Putamen (tissue), 1 donor: ENCODE results near the gene LEPROT.
"Not testable (repeated sequence)": the region's sequence is repeated elsewhere in the genome, so short reads cannot be mapped to it uniquely, and the experiment has no call there.

Experiments used
- DNase-seq: peaks from one replicate; pipeline ENCODE4 v3.0.0-alpha.2; 2016; ENCODE audit warnings: low spot score

Gene LEPROT

DNA sequence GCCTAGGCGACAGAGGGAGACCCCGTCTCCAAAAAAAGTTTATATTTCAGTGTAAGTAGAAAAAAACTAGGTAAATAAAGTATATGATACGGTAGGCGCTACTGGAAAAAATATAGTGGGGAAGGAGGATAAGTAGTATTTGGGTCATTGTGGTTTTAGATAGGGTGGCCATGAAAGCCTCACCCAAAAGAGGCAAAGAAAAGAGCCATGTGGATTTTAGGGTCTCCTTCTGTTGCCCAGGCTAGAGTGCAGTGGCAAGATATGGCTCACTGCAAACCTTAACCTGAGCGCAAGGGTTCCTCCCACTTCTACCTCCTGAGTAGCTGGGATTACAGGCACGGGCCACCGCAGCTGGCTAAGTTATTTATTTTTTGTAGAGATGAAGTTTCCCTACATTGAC is 17.1 kb downstream of the LEPROT start:
- no peak for DNase-seq

GRCh38 chr1:65440322-65440900 is 19.9 kb downstream of the LEPROT start:
- DNase-seq, result no peak

DNA sequence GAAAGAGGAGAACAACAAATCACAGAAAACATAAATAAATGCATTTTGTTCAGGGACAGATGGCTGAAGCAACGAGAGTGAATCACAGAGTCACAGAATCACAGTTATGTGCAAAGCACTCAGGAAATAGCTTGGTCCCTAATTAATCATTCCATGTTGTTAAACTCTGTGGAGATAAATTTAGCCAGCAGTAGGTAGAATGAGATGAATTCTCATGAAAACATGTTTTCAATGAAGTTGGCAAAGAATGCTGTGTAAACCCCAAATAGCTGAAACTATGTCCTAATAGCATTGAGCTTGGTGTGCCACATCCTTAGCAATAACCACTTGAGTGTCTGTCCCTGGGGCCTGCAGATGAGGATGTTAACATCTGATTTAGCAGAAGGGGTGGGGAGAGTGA is 20.4 kb downstream of the LEPROT start:
- DNase-seq, result no peak

DNA sequence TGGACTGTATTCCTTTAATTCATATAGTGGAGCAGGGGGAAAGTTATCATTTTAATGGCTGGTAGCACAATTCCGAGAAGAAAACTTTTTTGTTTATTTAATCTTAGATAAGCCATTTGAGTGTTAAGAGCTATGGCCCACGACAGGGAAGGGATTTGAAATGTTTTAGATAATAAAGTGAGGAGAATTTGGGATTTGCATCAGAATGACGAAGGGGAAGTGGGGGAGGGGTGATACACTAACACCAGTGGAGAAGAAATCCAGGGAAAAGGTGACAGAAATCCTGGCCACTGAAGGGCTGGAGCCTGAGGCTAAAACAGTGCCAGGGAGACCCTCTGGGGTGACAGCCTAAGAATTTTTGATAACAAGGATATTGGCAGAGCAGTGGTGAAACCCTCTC is 21.0 kb downstream of the LEPROT start:
- no peak for DNase-seq

DNA sequence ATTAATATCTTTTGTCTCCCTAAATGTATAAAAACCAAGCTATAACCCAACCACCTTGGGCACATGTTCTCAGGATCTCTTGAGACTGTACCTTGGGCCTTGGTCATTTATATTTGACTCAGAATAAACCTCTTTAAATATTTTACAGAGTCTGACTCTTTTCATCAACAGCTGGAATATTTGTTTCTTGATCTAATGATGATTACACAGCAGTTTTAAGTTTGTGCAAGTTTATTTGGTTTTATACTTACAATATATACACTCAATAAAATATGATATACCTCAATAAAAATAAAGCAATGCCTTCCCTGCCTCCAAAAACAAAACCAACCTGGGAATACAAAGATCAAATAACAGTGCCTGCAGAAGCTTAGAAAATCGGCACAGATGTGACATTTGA is 22.0 kb downstream of the LEPROT start:
- no peak for DNase-seq

DNA sequence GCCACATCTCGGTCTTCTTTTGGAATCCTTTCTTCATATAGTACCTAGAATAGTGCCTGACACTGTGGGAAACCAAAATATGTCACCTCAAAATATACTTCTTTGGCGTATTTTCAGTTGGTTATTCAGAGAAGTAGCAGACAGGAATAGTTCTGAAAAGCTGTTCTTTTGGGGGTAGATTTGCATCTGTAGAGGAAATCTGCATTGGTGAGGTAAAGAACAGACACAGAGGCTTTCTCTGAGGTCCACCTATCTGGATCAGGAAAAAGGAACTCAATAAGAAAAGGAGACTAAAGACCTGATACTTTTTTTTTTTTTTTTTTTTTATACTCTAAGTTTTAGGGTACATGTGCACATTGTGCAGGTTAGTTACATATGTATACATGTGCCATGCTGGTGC is 23.2 kb downstream of the LEPROT start:
- DNase-seq, result no peak

DNA sequence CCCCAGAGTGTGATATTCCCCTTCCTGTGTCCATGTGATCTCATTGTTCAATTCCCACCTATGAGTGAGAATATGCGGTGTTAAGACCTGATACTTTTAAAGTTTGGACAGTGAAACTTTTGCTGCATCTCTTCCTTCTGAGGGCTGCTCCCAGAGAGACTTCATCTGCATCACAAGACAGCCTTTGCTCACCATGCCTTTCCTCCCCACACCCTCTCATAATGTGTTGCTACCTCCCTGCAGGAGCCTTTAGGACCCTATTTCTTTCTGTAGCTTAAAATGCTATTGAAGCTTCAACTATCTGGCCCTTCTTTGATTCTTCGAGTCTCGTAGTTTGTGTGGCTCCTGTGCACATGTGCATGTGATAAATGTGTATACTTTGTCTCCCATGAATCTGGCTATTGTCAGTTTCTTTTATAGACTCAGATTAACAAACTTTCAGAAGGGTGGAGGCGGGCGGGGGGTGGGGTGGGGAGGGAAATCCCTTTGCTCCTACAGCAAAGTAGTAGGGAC is 23.7 kb downstream of the LEPROT start:
- no peak for DNase-seq

DNA sequence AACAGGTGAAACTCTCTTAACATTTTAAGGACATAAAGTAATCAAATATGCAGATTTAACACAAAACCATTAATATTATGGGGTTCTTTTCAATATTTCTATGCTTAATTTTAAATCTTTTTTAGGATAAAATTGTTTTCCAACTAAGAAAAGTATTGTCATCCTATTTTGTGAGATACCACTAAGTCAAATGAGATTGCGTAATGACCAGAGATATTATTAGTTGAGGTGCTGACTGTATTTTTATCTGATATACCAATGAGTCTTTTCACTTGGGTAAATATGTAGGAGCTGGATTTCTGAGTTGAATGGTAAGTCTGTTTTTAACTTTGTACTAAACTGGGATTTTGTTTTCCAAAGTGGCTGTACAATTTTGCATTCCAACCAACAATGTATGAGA is 25.4 kb downstream of the LEPROT start:
- no peak for DNase-seq

GRCh38 chr1:65449214-65449823 is 28.9 kb downstream of the LEPROT start:
- DNase-seq, result no peak

- DNase-seq, result not testable (repeated sequence)
Observed at GRCh38 chr1:65455678-65456077, 35.2 kb downstream of the LEPROT start.

- no peak for DNase-seq
Observed at GRCh38 chr1:65456481-65456880, 36.0 kb downstream of the LEPROT start.

GRCh38 chr1:65457868-65458267 is 37.4 kb downstream of the LEPROT start:
- no peak for DNase-seq

DNA sequence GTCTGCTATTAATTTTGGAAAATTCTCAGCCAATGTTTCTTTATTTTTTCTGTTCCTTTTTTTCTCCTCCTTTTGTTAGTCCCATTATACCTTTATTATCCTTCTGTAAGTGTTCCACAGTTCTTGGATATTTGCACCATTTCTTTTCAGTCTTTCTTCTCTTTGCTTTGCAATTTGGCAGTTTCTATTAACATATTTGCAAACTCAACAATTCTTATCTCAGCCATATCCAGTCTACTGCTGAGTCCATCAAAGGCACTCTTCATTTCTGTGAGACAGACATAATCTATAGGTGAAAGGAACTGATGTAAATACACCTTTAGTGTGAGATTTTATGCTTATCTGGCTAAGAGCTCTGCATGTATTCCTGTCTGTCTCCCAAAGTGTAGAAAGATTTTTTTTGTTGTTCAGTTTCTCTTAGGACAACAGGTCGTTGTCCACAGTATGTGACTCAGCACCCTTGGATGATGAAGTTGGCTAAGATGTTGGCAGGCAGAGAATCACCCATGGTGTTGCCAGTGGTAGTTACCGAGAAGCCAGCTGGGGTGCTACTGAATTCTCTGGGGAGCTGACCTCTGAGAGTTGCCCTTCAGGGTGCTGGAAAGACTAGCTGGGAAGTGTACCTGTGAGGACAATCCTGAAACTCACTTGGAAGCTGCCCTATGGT is 38.4 kb downstream of the LEPROT start:
- DNase-seq, result no peak

- peak; percentile 18 for DNase-seq
Observed at GRCh38 chr1:65459397-65459768, 38.9 kb downstream of the LEPROT start.

DNA sequence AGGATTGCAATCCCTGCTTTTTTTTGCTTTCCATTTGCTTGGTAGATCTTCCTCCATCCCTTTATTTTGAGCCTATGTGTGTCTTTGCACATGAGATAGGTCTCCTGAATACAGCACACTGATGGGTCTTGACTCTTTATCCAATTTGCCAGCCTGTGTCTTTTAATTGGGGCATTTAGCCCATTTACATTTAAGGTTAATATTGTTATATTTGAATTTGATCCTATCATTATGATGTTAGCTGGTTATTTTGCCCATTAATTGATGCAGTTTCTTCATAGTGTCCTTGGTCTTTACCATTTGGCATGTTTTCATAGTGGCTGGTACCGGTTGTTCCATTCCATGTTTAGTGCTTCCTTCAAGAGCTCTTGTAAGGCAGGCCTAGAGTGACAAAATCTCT is 45.4 kb downstream of the LEPROT start:
- not testable (repeated sequence) for DNase-seq

GRCh38 chr1:65467536-65467935 is 47.1 kb downstream of the LEPROT start:
- DNase-seq, result no peak

- no peak for DNase-seq
Observed at GRCh38 chr1:65469126-65469888, 48.8 kb downstream of the LEPROT start.

DNA sequence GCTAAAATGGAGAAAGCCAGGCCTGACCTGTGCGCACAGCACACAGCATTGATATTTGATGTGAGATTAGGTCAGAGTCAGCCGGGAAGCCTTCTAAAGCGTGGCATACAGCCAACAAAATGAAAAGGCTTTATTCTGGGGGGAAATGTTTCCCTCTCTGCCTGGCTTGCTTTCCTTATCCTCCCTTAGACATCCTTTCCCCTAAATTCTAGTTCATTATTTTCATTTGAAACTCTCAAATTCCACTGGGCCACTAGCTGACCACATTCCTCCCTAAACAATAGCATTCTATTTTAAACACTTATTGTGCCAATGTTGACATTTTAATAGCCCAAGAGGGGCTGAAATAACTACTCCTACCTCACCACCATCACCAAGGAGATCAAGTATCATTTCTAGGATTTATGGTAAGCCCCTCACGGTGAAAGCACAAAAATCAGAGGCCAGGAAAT is 49.4 kb downstream of the LEPROT start:
- DNase-seq, result no peak

DNA sequence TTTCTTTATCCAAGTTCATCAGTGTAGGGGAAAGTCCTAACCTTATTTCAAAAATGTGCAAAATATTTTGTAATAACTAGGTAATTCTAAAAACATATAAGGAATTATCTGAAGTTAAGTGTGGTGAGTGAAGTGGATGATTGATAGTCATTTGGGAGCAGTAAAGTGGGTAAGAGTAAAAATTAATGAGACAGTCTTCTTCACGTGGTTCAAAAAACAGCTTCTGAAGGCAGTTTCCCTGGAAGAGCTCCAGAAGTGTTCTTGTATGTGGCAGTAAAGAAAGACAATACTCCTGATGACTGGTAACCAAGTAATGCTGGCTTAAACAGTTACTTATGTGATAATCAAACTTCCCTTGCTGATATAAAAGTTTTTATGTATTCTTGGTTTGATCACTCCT is 50.3 kb downstream of the LEPROT start:
- no peak for DNase-seq

DNA sequence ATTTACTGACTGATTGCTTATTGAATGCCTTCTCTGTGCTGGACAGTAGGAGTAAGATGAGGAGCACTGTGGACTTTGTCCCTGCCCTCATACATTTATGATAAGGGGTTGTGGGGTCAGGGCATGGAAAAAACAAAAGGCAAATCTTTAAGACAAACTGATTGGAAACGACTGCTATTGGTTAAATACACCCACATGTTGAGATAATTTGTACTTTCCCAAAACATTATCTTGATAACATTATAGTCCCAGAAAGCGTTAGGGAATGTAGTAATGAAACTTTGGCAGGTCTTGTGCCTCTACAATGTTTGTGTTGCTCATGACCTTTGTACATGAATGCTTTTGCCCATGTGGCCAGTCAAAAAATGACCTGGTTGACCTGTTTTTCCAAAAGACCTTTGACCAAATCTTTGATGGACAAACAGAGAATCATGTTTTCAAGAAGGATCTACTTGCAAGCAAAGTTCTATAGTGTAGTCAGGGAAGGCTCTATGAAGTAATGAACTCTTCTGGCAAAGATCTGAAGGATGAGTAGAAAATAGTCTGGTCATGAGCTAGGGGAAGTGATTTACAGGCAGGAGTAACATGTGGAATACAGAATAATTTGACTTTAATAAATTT is 50.9 kb downstream of the LEPROT start:
- no peak for DNase-seq

DNA sequence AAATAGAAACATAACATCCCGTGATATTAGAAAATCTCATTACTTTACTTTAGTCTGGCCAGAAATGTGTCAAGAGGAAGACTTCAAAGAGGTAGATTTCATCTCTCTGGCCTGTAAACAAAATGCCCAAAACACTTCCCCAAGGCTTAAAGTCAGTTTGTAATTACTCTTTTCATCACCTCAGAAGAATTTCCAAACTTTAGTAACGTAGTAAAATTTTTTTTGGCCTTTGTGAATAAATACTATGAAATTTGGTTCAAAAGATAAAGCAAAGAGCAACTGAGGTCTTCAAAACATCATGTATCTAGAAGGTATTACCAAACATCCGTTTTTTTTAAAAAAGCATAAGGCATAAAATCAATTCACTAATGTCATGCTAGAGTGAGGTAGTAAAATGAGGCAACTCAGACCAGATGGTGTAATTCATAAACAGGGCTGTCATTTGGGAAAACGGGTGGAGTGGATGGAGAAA is 51.4 kb downstream of the LEPROT start:
- no peak for DNase-seq

DNA sequence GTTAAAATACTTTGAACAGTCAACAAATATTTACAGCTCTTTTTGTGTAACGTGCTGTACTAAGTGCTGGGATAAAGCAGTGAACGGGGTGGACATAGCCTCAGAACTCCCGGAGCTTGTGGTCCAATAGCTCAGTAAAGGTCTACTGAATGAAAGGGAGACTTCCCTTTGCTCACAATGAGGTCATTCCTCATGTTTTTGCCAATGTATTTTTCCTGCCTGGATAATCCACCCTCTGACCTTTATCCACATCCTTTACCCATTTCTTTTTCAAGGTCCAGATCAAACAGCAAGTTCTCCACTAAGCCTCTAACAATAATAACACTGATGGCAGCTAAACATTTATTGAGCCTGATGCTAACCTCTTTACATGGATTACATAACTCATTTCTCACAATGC is 55.9 kb downstream of the LEPROT start:
- no peak for DNase-seq
